ENCODE results near the gene MACROH2A1.

GRCh38 chr5:135444360-135444759 is 45.3 kb upstream of the MACROH2A1 start:
- TF ChIP-seq XRCC3 (IDR thresholded peaks at IDR 0.05) (no peak), HDGF (IDR thresholded peaks at IDR 0.05) (no peak), CHD2 (IDR thresholded peaks at IDR 0.05; ENCODE audit: low read depth, low read length) (no peak), ARID2 (IDR thresholded peaks at IDR 0.05) (no peak)

Data from K562 (cell line).